SK-N-SH (cell line): ENCODE results near the gene SPCS3. TPM values are rescaled to one million over a fixed set of nuclear protein-coding genes. Genes with fewer than 3 reads are reported as not detected.

Experiments used
- CTCF ChIA-PET: fragments of 300-600, 350-600 bp; formaldehyde crosslinking; extraction: SDS; loops from one replicate; lab custom pipeline; 2021; lab: Yijun Ruan, JAX
- POLR2A ChIA-PET: fragments of 350-600 bp; sonication (Branson Sonifier 250); formaldehyde crosslinking; extraction: SDS; loops from one replicate; lab custom pipeline; 2020; ENCODE audit warnings: antibody characterized with exemption, inconsistent platforms; lab: Yijun Ruan, JAX
- DNase-seq: peaks from one replicate; pipeline ENCODE4 v3.0.0; 2012
- H2AFZ ChIP-seq: fragments of 200-600 bp; sonication (generic); 2 replicates; pipeline ENCODE4 v1.8.1; 2016; ENCODE audit warnings: antibody characterized with exemption, mild to moderate bottlenecking, low read depth
- H3F3A ChIP-seq: fragments of 200-600 bp; sonication (generic); replicated peaks from 2 replicates; pipeline ENCODE3; 2016; ENCODE audit warnings: antibody characterized with exemption, mild to moderate bottlenecking; ENCODE audit not compliant: insufficient read depth
- H3K27ac ChIP-seq, 2 experiments: fragments of 200-500 bp in 1 of 2; fragments of 200-600 bp in 1 of 2; sonication (Bioruptor generic) in 1 of 2; sonication (generic), shearing (Covaris generic) in 1 of 2; 2 replicates each; pipeline versions ENCODE4 v1.5.1 to v1.6.1; 2014 to 2016; ENCODE audit warnings: low read depth in 2 of 2, inconsistent platforms in 1 of 2, low read length in 1 of 2, mild to moderate bottlenecking in 1 of 2, mixed read lengths in 1 of 2
- H3K27me3 ChIP-seq: fragments of 200-600 bp; sonication (generic), shearing (Covaris generic); 2 replicates; pipeline ENCODE4 v1.6.1; 2016; ENCODE audit warnings: mixed run types; ENCODE audit not compliant: insufficient read depth
- H3K36me3 ChIP-seq, 2 experiments: fragments of 200-500 bp in 1 of 2; fragments of 200-600 bp in 1 of 2; sonication (Bioruptor generic) in 1 of 2; sonication (generic) in 1 of 2; replicated peaks in 1 of 2; 2 replicates each; pipeline versions ENCODE3 to v1.5.1; 2014 to 2016; ENCODE audit warnings: low read length in 1 of 2, mild to moderate bottlenecking in 1 of 2; ENCODE audit not compliant: insufficient read depth in 2 of 2, control insufficient read depth in 1 of 2
- H3K4me1 ChIP-seq, 2 experiments: fragments of 200-500 bp in 1 of 2; fragments of 200-600 bp in 1 of 2; sonication (Bioruptor generic) in 1 of 2; sonication (generic), shearing (Covaris generic) in 1 of 2; 2 replicates each; pipeline versions ENCODE4 v1.5.1 to v1.6.1; 2014 to 2016; ENCODE audit warnings: low read depth in 1 of 2, low read length in 1 of 2, mixed run types in 1 of 2; ENCODE audit not compliant: insufficient read depth in 2 of 2, control insufficient read depth in 1 of 2
- H3K4me2 ChIP-seq: fragments of 200-600 bp; sonication (generic), shearing (Covaris generic); 2 replicates; pipeline ENCODE4 v1.6.1; 2017; ENCODE audit warnings: mixed run types
- H3K4me3 ChIP-seq, 2 experiments: fragments of 200-500 bp in 1 of 2; fragments of 200-600 bp in 1 of 2; sonication (Bioruptor generic) in 1 of 2; sonication (generic), shearing (Covaris generic) in 1 of 2; 2 replicates each; pipeline versions ENCODE4 v1.5.1 to v1.8.1; 2014 to 2016; ENCODE audit warnings: low read depth in 2 of 2, inconsistent platforms in 1 of 2, low read length in 1 of 2, mild to moderate bottlenecking in 1 of 2, mixed read lengths in 1 of 2, moderate library complexity in 1 of 2
- H3K79me2 ChIP-seq: fragments of 200-600 bp; sonication (generic); 2 replicates; pipeline ENCODE4 v1.8.1; 2017; ENCODE audit warnings: mild to moderate bottlenecking; ENCODE audit not compliant: insufficient read depth
- H3K9ac ChIP-seq: fragments of 200-600 bp; sonication (generic); 2 replicates; pipeline ENCODE4 v1.6.1; 2017; ENCODE audit warnings: mixed run types
- H3K9me2 ChIP-seq: fragments of 200-600 bp; sonication (generic); 2 replicates; pipeline ENCODE4 v1.6.1; 2017; ENCODE audit warnings: mixed run types
- H3K9me3 ChIP-seq: fragments of 200-600 bp; sonication (generic); 2 replicates; pipeline ENCODE4 v1.6.1; 2017; ENCODE audit warnings: mixed run types, mild to moderate bottlenecking, moderate library complexity
- H4K20me1 ChIP-seq: fragments of 200-600 bp; sonication (generic); 2 replicates; pipeline ENCODE4 v1.6.1; 2017; ENCODE audit warnings: mild to moderate bottlenecking, mixed run types; ENCODE audit not compliant: insufficient read depth
- ELF1 ChIP-seq: IDR thresholded peaks from 2 replicates; pipeline ENCODE4 v1.4.0; 2012
- EP300 ChIP-seq, 2 experiments: IDR thresholded peaks; 2 replicates each; pipeline versions ENCODE4 v1.4.0 to v1.6.1; 2012; ENCODE audit warnings: borderline replicate concordance in 1 of 2, low read depth in 1 of 2, low read length in 1 of 2
- FOSL2 ChIP-seq: IDR thresholded peaks from 2 replicates; pipeline ENCODE4 v1.4.0; 2012; ENCODE audit warnings: low read depth, mild to moderate bottlenecking, moderate library complexity, borderline replicate concordance
- FOXJ3 ChIP-seq: sonication (generic); formaldehyde crosslinking; IDR thresholded peaks from 2 replicates; pipeline ENCODE4 v1.5.1; 2020; ENCODE audit warnings: mild to moderate bottlenecking, missing genetic modification reagents
- FOXM1 ChIP-seq: IDR thresholded peaks from 2 replicates; pipeline ENCODE4 v1.4.0; 2012; ENCODE audit warnings: low read depth, mild to moderate bottlenecking
- GABPA ChIP-seq: IDR thresholded peaks from 2 replicates; pipeline ENCODE4 v1.4.0; 2012; ENCODE audit warnings: low read depth, mild to moderate bottlenecking
- JUND ChIP-seq: IDR thresholded peaks from 2 replicates; pipeline ENCODE4 v1.4.0; 2012
- MEF2A ChIP-seq: IDR thresholded peaks from 2 replicates; pipeline ENCODE4 v1.4.0; 2012; ENCODE audit warnings: low read depth, borderline replicate concordance
- MXI1 ChIP-seq: IDR thresholded peaks from 2 replicates; pipeline ENCODE4 v1.6.1; 2012; ENCODE audit warnings: mild to moderate bottlenecking, low read depth, low read length, improper control_type of control experiment
- NRF1 ChIP-seq: IDR thresholded peaks from 2 replicates; pipeline ENCODE4 v1.6.1; 2012; ENCODE audit warnings: low read depth, mild to moderate bottlenecking, low read length
- POLR2AphosphoS5 ChIP-seq: IDR thresholded peaks from 2 replicates; pipeline ENCODE4 v1.6.1; 2012; ENCODE audit warnings: low read depth, low read length
- RFX5 ChIP-seq: IDR thresholded peaks from 2 replicates; pipeline ENCODE4 v1.6.1; 2012; ENCODE audit warnings: mild to moderate bottlenecking, improper control_type of control experiment, low read length
- RXRA ChIP-seq: IDR thresholded peaks from 2 replicates; pipeline ENCODE4 v1.4.0; 2012; ENCODE audit warnings: low read depth, mild to moderate bottlenecking, borderline replicate concordance
- SIN3A ChIP-seq: IDR thresholded peaks from 2 replicates; pipeline ENCODE4 v1.6.1; 2012; ENCODE audit warnings: low read depth, mild to moderate bottlenecking, low read length, moderate library complexity, borderline replicate concordance
- SMC3 ChIP-seq: IDR thresholded peaks from 2 replicates; pipeline ENCODE4 v1.6.1; 2012; ENCODE audit warnings: low read depth, low read length, improper control_type of control experiment
- TAF1 ChIP-seq: IDR thresholded peaks from 2 replicates; pipeline ENCODE4 v1.6.1; 2012; ENCODE audit warnings: low read depth, mild to moderate bottlenecking, low read length, moderate library complexity, borderline replicate concordance
- TCF12 ChIP-seq: IDR thresholded peaks from 2 replicates; pipeline ENCODE4 v1.4.0; 2012
- TEAD4 ChIP-seq: IDR thresholded peaks from 2 replicates; pipeline ENCODE4 v1.4.0; 2012; ENCODE audit warnings: mild to moderate bottlenecking, borderline replicate concordance; ENCODE audit not compliant: insufficient read depth
- YY1 ChIP-seq: IDR thresholded peaks from 2 replicates; pipeline ENCODE4 v1.4.0; 2012; ENCODE audit warnings: low read depth, mild to moderate bottlenecking
- WGBS: methylation state at CpG from one replicate; pipeline ENCODE4 v1.1.6; 2017; ENCODE audit warnings: low lambda C conversion rate; 5-methylcytosine and 5-hydroxymethylcytosine counted together
- polyA plus RNA-seq, 3 experiments: library from polyadenylated mRNA; depleted of rRNA; stranded (reverse); fragments of >200 nt; gene quantifications; 2 replicates each; pipeline ENCODE4 v1.2.3, GENCODE V29; 2012
- TF ChIP-seq, protein P1 (sequence below): IDR thresholded peaks from 2 replicates; pipeline ENCODE4 v1.6.1; 2012; ENCODE audit warnings: mild to moderate bottlenecking, low read depth, low read length, moderate library complexity
- TF ChIP-seq, protein P2 (sequence below): IDR thresholded peaks from 2 replicates; pipeline ENCODE4 v1.4.0; 2012; ENCODE audit warnings: low read depth, borderline replicate concordance

Gene SPCS3
- polyA plus RNA-seq, 1 of the 3 experiments (the other 2 are of a cell fraction): 27.7 TPM

DNA sequence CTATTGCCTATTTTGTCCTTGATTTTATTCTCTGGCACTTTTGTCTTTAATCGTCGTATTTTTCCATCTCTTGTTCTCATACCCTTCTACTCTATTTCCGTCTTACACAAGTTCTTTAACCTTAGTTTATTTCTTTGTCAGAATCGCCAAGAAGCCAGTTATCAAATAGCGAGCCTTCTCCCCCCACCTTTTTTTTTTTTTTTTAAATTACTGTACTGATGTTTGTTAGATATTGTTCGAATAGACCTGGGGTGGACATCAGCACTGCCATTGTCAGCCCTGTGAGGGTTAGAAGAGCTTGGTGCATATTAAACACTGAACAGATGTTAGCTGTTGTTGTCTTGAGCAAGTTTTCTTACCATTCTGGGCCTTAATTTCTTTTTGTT lies 1.2 kb downstream of the SPCS3 start (continued):
- TF ChIP-seq, protein P1, sequence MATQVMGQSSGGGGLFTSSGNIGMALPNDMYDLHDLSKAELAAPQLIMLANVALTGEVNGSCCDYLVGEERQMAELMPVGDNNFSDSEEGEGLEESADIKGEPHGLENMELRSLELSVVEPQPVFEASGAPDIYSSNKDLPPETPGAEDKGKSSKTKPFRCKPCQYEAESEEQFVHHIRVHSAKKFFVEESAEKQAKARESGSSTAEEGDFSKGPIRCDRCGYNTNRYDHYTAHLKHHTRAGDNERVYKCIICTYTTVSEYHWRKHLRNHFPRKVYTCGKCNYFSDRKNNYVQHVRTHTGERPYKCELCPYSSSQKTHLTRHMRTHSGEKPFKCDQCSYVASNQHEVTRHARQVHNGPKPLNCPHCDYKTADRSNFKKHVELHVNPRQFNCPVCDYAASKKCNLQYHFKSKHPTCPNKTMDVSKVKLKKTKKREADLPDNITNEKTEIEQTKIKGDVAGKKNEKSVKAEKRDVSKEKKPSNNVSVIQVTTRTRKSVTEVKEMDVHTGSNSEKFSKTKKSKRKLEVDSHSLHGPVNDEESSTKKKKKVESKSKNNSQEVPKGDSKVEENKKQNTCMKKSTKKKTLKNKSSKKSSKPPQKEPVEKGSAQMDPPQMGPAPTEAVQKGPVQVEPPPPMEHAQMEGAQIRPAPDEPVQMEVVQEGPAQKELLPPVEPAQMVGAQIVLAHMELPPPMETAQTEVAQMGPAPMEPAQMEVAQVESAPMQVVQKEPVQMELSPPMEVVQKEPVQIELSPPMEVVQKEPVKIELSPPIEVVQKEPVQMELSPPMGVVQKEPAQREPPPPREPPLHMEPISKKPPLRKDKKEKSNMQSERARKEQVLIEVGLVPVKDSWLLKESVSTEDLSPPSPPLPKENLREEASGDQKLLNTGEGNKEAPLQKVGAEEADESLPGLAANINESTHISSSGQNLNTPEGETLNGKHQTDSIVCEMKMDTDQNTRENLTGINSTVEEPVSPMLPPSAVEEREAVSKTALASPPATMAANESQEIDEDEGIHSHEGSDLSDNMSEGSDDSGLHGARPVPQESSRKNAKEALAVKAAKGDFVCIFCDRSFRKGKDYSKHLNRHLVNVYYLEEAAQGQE: no peak
- no peak for TF ChIP-seq RXRA
- TF ChIP-seq FOXM1: no peak
- TF ChIP-seq FOXJ3 (CRISPR knock-in tag): no peak
- TF ChIP-seq RFX5: no peak
- no peak for TF ChIP-seq ELF1
- TF ChIP-seq TEAD4: no peak
- no peak for TF ChIP-seq YY1

DNA sequence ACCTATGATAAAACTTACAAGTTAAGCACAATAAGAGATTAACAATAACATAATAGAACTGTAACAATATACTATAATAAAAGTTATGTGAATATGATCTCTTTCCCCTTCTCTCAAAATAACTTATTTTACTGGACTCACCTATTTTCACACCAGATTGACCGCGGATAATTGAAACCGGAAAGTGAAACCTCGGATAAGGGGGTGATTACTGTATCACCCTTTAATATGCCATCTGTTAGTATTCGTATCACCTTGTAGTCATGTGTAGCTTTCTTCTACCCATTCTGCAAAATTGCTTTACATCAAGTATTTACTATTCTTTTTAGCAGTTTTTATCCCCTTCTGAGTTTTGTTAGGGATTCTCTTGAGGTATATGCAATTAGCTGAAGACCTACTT lies 1.8 kb downstream of the SPCS3 start:
- peak overlapping the region; percentile 78 for H3K4me2 ChIP-seq
- H2AFZ ChIP-seq: no peak overlapping the region
- CTCF ChIA-PET: interaction anchor here (1.1 to 1.7 kb wide), 2 partner anchors 12 to 19 kb away, joined by 6 to 7 read pairs; no protein-coding TSS in a partner anchor
- H3K27me3 ChIP-seq: no peaks in the 10 kb centered on the region
- TF ChIP-seq JUND (no peak), RXRA (no peak), FOXM1 (no peak), SMC3 (no peak), NRF1 (no peak), EP300 (IDR thresholded peaks at IDR 0.05; ENCODE audit: borderline replicate concordance in 1 of 2, low read depth in 1 of 2, low read length in 1 of 2) (no peak), MEF2A (no peak), TCF12 (no peak), POLR2AphosphoS5 (no peak), FOSL2 (no peak), GABPA (no peak), MXI1 (no peak), SIN3A (no peak), TEAD4 (no peak), YY1 (no peak), TAF1 (no peak), ELF1 (no peak)
- TF ChIP-seq, protein P2, sequence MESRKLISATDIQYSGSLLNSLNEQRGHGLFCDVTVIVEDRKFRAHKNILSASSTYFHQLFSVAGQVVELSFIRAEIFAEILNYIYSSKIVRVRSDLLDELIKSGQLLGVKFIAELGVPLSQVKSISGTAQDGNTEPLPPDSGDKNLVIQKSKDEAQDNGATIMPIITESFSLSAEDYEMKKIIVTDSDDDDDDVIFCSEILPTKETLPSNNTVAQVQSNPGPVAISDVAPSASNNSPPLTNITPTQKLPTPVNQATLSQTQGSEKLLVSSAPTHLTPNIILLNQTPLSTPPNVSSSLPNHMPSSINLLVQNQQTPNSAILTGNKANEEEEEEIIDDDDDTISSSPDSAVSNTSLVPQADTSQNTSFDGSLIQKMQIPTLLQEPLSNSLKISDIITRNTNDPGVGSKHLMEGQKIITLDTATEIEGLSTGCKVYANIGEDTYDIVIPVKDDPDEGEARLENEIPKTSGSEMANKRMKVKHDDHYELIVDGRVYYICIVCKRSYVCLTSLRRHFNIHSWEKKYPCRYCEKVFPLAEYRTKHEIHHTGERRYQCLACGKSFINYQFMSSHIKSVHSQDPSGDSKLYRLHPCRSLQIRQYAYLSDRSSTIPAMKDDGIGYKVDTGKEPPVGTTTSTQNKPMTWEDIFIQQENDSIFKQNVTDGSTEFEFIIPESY: no peak
- peak overlapping the region; percentile 81; the same call in 1 of the 2 replicates for H3K9ac ChIP-seq
- H3K79me2 ChIP-seq: peaks cover 67% of the 10 kb centered on the region
- peaks cover 10 to 13% of the 10 kb centered on the region in 2 experiments for H3K36me3 ChIP-seq
- peak overlapping the region; percentile 88 to 96 for H3K27ac ChIP-seq
- no peaks in the 10 kb centered on the region for H3K9me2 ChIP-seq
- no peak for DNase-seq
- peaks cover 33% of the 10 kb centered on the region for H3F3A ChIP-seq
- POLR2A ChIA-PET: interaction anchor here (0.7 to 1.6 kb wide), 2 partner anchors 127 to 360 kb away, joined by 3 to 6 read pairs; partner anchors contain the start of gene SPATA4
- H3K4me1 ChIP-seq: peaks cover 5 to 14% of the 10 kb centered on the region in 2 experiments; a peak in 1 of 4 replicates
- no peaks in the 10 kb centered on the region for H3K9me3 ChIP-seq
- peak overlapping the region; percentile 72 to 99 for H3K4me3 ChIP-seq
- H4K20me1 ChIP-seq: peaks cover 26% of the 10 kb centered on the region
- WGBS: 67% methylated on average over 5 of the region's 5 CpGs
